Measurements from ENCODE around the gene PLIN1. TPM values are rescaled to one million over a fixed set of nuclear protein-coding genes. Genes with fewer than 3 reads are reported as not detected.

PLIN1 gene
- total and polyA plus RNA-seq, 2 of the 4 experiments (the other 2 are of a cell fraction) = under 0.01 to 0.07 TPM

GRCh38 chr15:89665449-89666181 lies 13.6 kb downstream of the PLIN1 start:
- Histone ChIP-seq H2AK9ac (replicated peaks; ENCODE audit: low read depth, low read length, poor library complexity) (peak overlapping the region; percentile 77), H4K5ac (ENCODE audit: low read depth, low read length) (peak overlapping the region; percentile 90), H2BK5ac (ENCODE audit: low read depth, low read length, poor library complexity, severe bottlenecking) (no peak overlapping the region), H2BK120ac (ENCODE audit: low read depth, low read length) (peak overlapping the region; percentile 53), H3K36me3 (ENCODE audit: control insufficient read depth, insufficient read depth, low read length) (no peaks in the 10 kb centered on the region), H3K4me1 (ENCODE audit: control insufficient read depth, insufficient read depth, low read length) (peaks cover 14% of the 10 kb centered on the region), H3K4me2 (ENCODE audit: low read depth, low read length) (peak overlapping the region; percentile 72), H3K9ac (ENCODE audit: low read depth, low read length) (peak overlapping the region; percentile 63), H4K91ac (ENCODE audit: insufficient read depth, low read depth, low read length) (peak overlapping the region; percentile 74), H4K20me1 (ENCODE audit: insufficient read depth, low read length) (no peaks in the 10 kb centered on the region), H3K27me3 (ENCODE audit: control insufficient read depth, insufficient read depth, low read length) (no peaks in the 10 kb centered on the region), H3K14ac (replicated peaks; ENCODE audit: low read depth, low read length) (peak overlapping the region; percentile 74), H3K4ac (ENCODE audit: low read depth, low read length) (peak overlapping the region; percentile 64), H4K8ac (ENCODE audit: low read depth in 2 of 2, low read length in 2 of 2) (peak overlapping the region; percentile 21 to 85), H2AK5ac (ENCODE audit: low read depth, low read length) (peak overlapping the region; percentile 61; the same call in 1 of the 2 replicates), H3K18ac (ENCODE audit: low read depth, low read length) (peak overlapping the region; percentile 45), H3K56ac (ENCODE audit: extremely low read depth, insufficient read depth, low read length) (no peak overlapping the region), H3K79me1 (ENCODE audit: low read depth in 1 of 2, low read length in 2 of 2) (peaks cover 0 to 11% of the 10 kb centered on the region in 2 experiments; a peak in 2 of 4 replicates), H2BK20ac (ENCODE audit: low read depth, low read length) (no peak overlapping the region), H3K9me1 (ENCODE audit: insufficient read depth, low read length) (peaks cover 15% of the 10 kb centered on the region), H2BK15ac (ENCODE audit: low read depth, low read length) (no peak overlapping the region; the same call in 2 of the 3 replicates), H3K4me3 (ENCODE audit: insufficient read depth, low read depth, low read length) (peak overlapping the region; percentile 15), H2AFZ (replicated peaks; ENCODE audit: low read length, poor library complexity) (peak overlapping the region; percentile 95), H3K9me3 (ENCODE audit: control insufficient read depth, insufficient read depth, low read length) (no peaks in the 10 kb centered on the region), H3K27ac (ENCODE audit: insufficient read depth, low read length) (0 out of 2 replicates have a peak overlapping the region, but pooled peaks have one; percentile 15), H3K23ac (ENCODE audit: low read depth, low read length) (peak overlapping the region; percentile 73)
- dilution Hi-C loops (cut with HindIII; ENCODE audit: low sequenced_read_pairs, unreplicated experiment) = no loop called here
- in situ Hi-C loops (cut with MboI; ENCODE audit: low sequenced_read_pairs) = no loop called here
- intact Hi-C loops (cut with micrococcal nuclease) = no loop called here
- DNase-seq (peak; percentile 59), ATAC-seq (ENCODE audit: low read depth) (peak; percentile 69)
- POLR2A ChIA-PET (ENCODE audit: unreplicated experiment) = interaction anchor here (0.6 kb wide), 2 partner anchors 11 to 132 kb away, joined by 3 to 4 read pairs; no protein-coding TSS in a partner anchor
- WGBS, 2 experiments (ENCODE audit: extremely low coverage in 2 of 2, insufficient read length in 1 of 2) = 4% methylated on average over 19 of the region's 72 CpGs; no CpG with 5 or more reads in 1 of the 2 experiments
- CTCF ChIA-PET = interaction anchor here (0.6 to 1.4 kb wide), 2 partner anchors 8 to 224 kb away, joined by 3 read pairs; no protein-coding TSS in a partner anchor
- no TSS peak for BruUV-seq (replicated peaks)
- TF ChIP-seq CEBPB (IDR thresholded peaks at IDR 0.05; ENCODE audit: low read depth, low read length) (0 out of 2 replicates have a peak, but pooled peaks have one; percentile 5), USF2 (IDR thresholded peaks at IDR 0.05; ENCODE audit: low read depth, low read length) (no peak)

Data from IMR-90 (cell line).